Heart left ventricle (tissue), 16 donors: ENCODE data around the gene CHRNA7. TPM values are rescaled to one million over a fixed set of nuclear protein-coding genes. Genes with fewer than 3 reads are reported as not detected.

Source experiments
- ATAC-seq, 4 donors: fragments of 200-7000 bp; cut with Tn5 transposase; one replicate each; pipeline ENCODE4 v1.9.1; 2020 to 2022; ENCODE audit warnings: moderate library complexity in 4 of 4, mild to moderate bottlenecking in 3 of 4, moderate number of reproducible peaks in 1 of 4
- DNase-seq, 5 donors: peaks; one replicate each; pipeline ENCODE4 v3.0.0-alpha.2; 2020
- H3K27ac ChIP-seq, 12 donors: fragments of 200-600 bp; sonication (generic) in 4 of 12; one replicate each; pipeline versions ENCODE4 v1.5.0 to v1.8.0; 2016 to 2022; ENCODE audit warnings: mild to moderate bottlenecking in 2 of 12
- H3K27me3 ChIP-seq, 9 donors: fragments of 200-600 bp; sonication (generic) in 2 of 9; one replicate each; pipeline versions ENCODE4 v1.5.1 to v1.8.0; 2016 to 2022; ENCODE audit warnings: mild to moderate bottlenecking in 3 of 9
- H3K36me3 ChIP-seq, 9 donors: fragments of 200-600 bp; sonication (generic) in 2 of 9; one replicate each; pipeline versions ENCODE4 v1.5.0 to v1.8.0; 2018 to 2022; ENCODE audit warnings: mild to moderate bottlenecking in 2 of 9
- H3K4me1 ChIP-seq, 12 donors: fragments of 200-600 bp; sonication (generic) in 4 of 12; one replicate each; pipeline versions ENCODE4 v1.5.0 to v1.8.0; 2016 to 2022; ENCODE audit warnings: mild to moderate bottlenecking in 3 of 12
- H3K4me3 ChIP-seq, 12 donors: fragments of 200-600 bp; sonication (generic) in 4 of 12; one replicate each; pipeline versions ENCODE4 v1.5.0 to v1.8.0; 2017 to 2022; ENCODE audit warnings: mild to moderate bottlenecking in 9 of 12, moderate library complexity in 4 of 12
- H3K9me3 ChIP-seq, 12 donors: fragments of 200-600 bp; sonication (generic) in 4 of 12; one replicate each; pipeline versions ENCODE4 v1.5.0 to v1.8.0; 2016 to 2022; ENCODE audit warnings: mild to moderate bottlenecking in 1 of 12
- POLR2A ChIP-seq, 2 donors: fragments of 450-650 bp; IDR thresholded peaks; one replicate each; pipeline ENCODE4 v1.6.1; 2017; ENCODE audit warnings: antibody characterized with exemption in 2 of 2, mild to moderate bottlenecking in 2 of 2, moderate library complexity in 2 of 2
- WGBS, 4 donors: extraction: QIAGEN DNeasy Blood & Tissue Kit in 2 of 4; methylation state at CpG; one replicate each; pipeline versions ENCODE4 v1.1.5 to v1.1.7; 2013 to 2018; 5-methylcytosine and 5-hydroxymethylcytosine counted together
- intact Hi-C, 10 donors: fragments of 100-400 bp; cut with DNase I; formaldehyde crosslinking; loops; one replicate each; pipeline versions ENCODE4 v1.11.1 to v1.14.2; 2022
- polyA plus RNA-seq, 2 donors: library from polyadenylated mRNA; stranded (reverse); fragments of 200-250 nt; gene quantifications; one replicate each; pipeline ENCODE4 v1.2.3, GENCODE V29; 2013
- total RNA-seq, 9 donors: library from RNA; depleted of rRNA in 2 of 9; stranded (reverse); fragments of >200 nt in 2 of 9; fragmentation: NEBNext Ultra II Directional in 3 of 9; extraction: Animal tissue kit (Norgen Biotek cat#: 25700) in 3 of 9; gene quantifications; one replicate each; pipeline versions ENCODE4 v1.1.0 to v1.2.4, GENCODE V29; 2016 to 2023
- TF ChIP-seq, protein P1 (sequence below), 12 donors: fragments of 200-600 bp; sonication (generic) in 4 of 12; IDR thresholded peaks; one replicate each; pipeline versions ENCODE4 v1.5.0 to v1.8.0; 2018 to 2022; ENCODE audit warnings: antibody characterized with exemption in 12 of 12, mild to moderate bottlenecking in 5 of 12
- donor health status: ischemic (EF 13 %, LVEDD 7.1; RV severe dilation, severe dysfunction).
- donor health status: healthy with polysubstance abuse.
- donor health status: DM: no; HTN: yes; CAD: no.
- donor health status: DM: no; HTN: no; CAD: no.
- donor health status: ischemic (EF 25% LVEDD 6.9; RV normal size, moderate dysfunction).
- donor health status: ischemic (EF 25% LVEDD 5.7; RV mildly dilated, moderate dysfunction).
- donor health status: healthy.
- donor health status: DM: yes; HTN: yes; CAD: no.
- donor health status: ischemic (EF 35%, LVEDD 5.7; RV mildly dilated, moderate dysfunction).
- donor health status: nonischemic (EF 11% LVEDD 7.7; RV severe dilation, severe dysfunction).
- donor health status: DM: yes; HTN: yes; CAD: no.
- donor health status: PGD.
- donor health status: ischemic (EF 29% LVEDD 5.4; RV normal size, mild dysfunction).
- donor health status: nonischemic (EF 23%, LVEDD 6.1; RV moderate dilation, normal function).

The CHRNA7 gene
- total and polyA plus RNA-seq, 11 donors = 0.25 to 2.1 (median 0.98) TPM

DNA sequence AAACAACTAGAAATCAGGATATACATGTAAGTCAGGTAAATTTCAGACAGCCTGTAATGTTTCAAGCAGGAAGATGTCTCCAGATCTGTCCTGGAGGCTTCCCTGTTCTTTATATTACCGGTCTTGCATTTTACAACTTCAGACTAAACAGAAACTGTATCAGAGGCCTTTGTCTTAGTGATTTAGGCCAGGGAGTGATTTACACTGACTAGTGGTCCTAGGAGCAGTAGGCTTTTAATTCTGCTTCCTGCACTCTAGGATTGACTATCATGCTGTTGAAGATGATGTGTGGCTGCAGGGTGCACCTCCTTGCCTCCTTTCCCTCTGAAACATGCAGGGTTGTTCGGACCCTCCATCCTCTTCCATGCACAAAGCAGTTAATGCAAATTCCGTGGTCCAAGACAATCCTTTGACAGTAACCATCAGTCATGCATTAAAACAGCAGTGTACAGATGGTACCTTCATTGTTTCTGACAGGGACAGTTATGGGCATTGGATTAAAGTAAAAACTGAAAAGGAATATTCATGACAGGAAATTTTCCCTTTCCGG is 27.6 kb downstream of the CHRNA7 start:
- H3K4me3 ChIP-seq = no peak overlapping the region
- ATAC-seq (no peak), DNase-seq (no peak)
- intact Hi-C loops = no loop called here
- TF ChIP-seq, protein P1, sequence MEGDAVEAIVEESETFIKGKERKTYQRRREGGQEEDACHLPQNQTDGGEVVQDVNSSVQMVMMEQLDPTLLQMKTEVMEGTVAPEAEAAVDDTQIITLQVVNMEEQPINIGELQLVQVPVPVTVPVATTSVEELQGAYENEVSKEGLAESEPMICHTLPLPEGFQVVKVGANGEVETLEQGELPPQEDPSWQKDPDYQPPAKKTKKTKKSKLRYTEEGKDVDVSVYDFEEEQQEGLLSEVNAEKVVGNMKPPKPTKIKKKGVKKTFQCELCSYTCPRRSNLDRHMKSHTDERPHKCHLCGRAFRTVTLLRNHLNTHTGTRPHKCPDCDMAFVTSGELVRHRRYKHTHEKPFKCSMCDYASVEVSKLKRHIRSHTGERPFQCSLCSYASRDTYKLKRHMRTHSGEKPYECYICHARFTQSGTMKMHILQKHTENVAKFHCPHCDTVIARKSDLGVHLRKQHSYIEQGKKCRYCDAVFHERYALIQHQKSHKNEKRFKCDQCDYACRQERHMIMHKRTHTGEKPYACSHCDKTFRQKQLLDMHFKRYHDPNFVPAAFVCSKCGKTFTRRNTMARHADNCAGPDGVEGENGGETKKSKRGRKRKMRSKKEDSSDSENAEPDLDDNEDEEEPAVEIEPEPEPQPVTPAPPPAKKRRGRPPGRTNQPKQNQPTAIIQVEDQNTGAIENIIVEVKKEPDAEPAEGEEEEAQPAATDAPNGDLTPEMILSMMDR (IDR thresholded peaks at IDR 0.05) = no peak
- TF ChIP-seq POLR2A (IDR thresholded peaks at IDR 0.05) = no peak
- no peaks in the 10 kb centered on the region for H3K9me3 ChIP-seq
- H3K27me3 ChIP-seq = peaks cover 0 to 6% (median 0%) of the 10 kb centered on the region in 9 donors
- H3K36me3 ChIP-seq = no peaks in the 10 kb centered on the region
- 51 to 72% (median 61%) methylated on average over 4 of the region's 4 CpGs for WGBS, 4 donors
- no peak overlapping the region for H3K27ac ChIP-seq
- no peaks in the 10 kb centered on the region for H3K4me1 ChIP-seq

DNA sequence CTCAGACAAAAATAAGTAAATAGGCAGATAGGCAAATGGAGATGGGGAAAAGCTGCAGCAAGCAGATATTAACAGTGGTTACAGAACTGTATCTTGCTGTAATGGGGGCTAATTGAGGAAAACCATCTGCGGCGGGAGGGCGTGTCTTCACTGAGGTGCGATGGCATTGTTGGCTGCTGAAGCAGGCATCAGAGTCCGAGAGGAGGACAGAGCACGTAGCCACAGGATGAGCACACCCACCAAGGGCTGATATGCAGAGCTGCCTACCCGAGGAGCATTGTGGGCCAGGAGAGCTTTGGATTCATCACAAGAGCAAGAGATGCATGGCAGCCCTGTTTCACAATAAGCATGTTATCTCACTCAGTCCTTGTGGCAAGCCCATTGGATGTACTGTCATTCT is 30.4 kb downstream of the CHRNA7 start:
- no peaks in the 10 kb centered on the region for H3K4me1 ChIP-seq
- intact Hi-C loops = loop anchor here in 1 of 10 donors (10.0 kb wide), 1 partner anchor 46 kb away; no protein-coding TSS in a partner anchor
- no peak overlapping the region for H3K27ac ChIP-seq
- WGBS, 4 donors = 79 to 88% (median 85%) methylated on average over 7 of the region's 7 CpGs
- ATAC-seq (no peak), DNase-seq (no peak)
- H3K27me3 ChIP-seq = peaks cover 0 to 6% (median 0%) of the 10 kb centered on the region in 9 donors
- H3K4me3 ChIP-seq = no peak overlapping the region
- peaks cover 0 to 4% (median 0%) of the 10 kb centered on the region in 12 donors for H3K9me3 ChIP-seq
- H3K36me3 ChIP-seq = no peaks in the 10 kb centered on the region
- no peak for TF ChIP-seq POLR2A (IDR thresholded peaks at IDR 0.05)

DNA sequence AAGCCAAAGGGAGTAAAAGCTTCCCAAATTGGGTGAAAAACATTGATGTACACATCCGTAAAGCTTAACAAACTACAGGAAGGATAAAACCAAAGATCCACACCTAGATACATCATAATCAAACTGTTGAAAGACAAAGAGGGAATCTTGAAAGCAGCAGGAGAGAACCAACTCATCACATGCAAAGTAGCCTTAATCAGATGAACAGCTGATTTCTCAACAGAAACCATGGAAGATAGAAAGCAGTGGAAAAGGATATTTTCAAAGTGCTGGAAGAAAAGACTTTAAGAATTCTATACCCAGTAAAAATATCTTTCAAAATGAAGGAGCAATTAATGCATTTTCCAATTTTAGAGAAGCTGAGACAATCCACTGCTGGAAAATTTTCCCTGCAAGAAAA is 36.8 kb downstream of the CHRNA7 start:
- no peaks in the 10 kb centered on the region for H3K4me1 ChIP-seq
- TF ChIP-seq, protein P1 (IDR thresholded peaks at IDR 0.05) = no peak
- no peak for TF ChIP-seq POLR2A (IDR thresholded peaks at IDR 0.05)
- ATAC-seq (no peak), DNase-seq (no peak)
- H3K27me3 ChIP-seq = no peaks in the 10 kb centered on the region
- intact Hi-C loops = loop anchor here in 1 of 10 donors (10.0 kb wide), 1 partner anchor 52 kb away; no protein-coding TSS in a partner anchor
- no peaks in the 10 kb centered on the region for H3K36me3 ChIP-seq
- peaks cover 0 to 37% (median 10%) of the 10 kb centered on the region in 12 donors for H3K9me3 ChIP-seq
- no peak overlapping the region for H3K27ac ChIP-seq
- 94 to 98% (median 96%) methylated on average over 1 of the region's 1 CpG for WGBS, 4 donors
- H3K4me3 ChIP-seq = no peak overlapping the region

DNA sequence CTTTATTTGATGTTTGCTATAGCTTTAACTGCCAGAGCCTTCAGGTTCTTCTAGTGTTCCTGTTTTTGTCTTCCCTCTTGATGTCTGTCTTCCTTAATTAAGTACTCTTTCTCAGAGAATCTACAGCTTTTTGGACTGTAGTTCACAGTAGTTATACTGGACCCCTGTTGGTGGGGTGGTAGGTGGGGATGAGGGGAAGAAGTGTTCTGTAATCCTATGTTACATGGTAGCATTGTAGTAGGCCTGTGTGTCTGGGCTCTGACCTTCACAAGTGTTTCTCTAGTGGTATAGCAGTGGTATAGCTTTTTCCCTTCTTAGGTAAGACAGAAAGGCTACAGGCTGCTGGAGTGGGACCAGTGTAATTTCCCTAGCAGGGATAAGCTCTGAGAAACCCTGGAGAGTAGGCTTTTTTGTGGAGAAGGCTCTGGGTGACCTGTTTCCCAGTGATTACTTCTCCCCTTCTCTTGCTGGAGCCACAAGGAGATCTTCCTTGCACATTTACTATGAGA is 59.6 kb downstream of the CHRNA7 start:
- intact Hi-C loops = no loop called here

More for the DNA sequence above, 59.6 kb downstream of the CHRNA7 start:
- peaks cover 0 to 2% (median 0%) of the 10 kb centered on the region in 9 donors for H3K27me3 ChIP-seq
- TF ChIP-seq POLR2A (IDR thresholded peaks at IDR 0.05) = no peak
- TF ChIP-seq, protein P1 (IDR thresholded peaks at IDR 0.05) = no peak
- peaks cover 0 to 16% (median 0%) of the 10 kb centered on the region in 12 donors for H3K9me3 ChIP-seq
- no peak for DNase-seq
- ATAC-seq = no peak
- H3K27ac ChIP-seq = no peak overlapping the region
- no peaks in the 10 kb centered on the region for H3K36me3 ChIP-seq
- H3K4me3 ChIP-seq = no peak overlapping the region
- H3K4me1 ChIP-seq = no peaks in the 10 kb centered on the region
